ENCODE data around the gene PADI1. TPM values are rescaled to one million over a fixed set of nuclear protein-coding genes. Genes with fewer than 3 reads are reported as not detected.

The PADI1 gene
- total RNA-seq, 1 donor: under 0.01 TPM

GRCh38 chr1:17207966-17208418 is 3.1 kb downstream of the PADI1 start:
- Histone ChIP-seq H3K27ac (ENCODE audit: low read depth, low read length) (no peak overlapping the region), H3K4me1 (ENCODE audit: insufficient read depth, low read length) (peaks cover 22% of the 10 kb centered on the region), H3K27me3 (ENCODE audit: insufficient read depth, low read length) (no peaks in the 10 kb centered on the region), H3K4me3 (ENCODE audit: insufficient read depth, low read length) (no peak overlapping the region), H2AFZ (ENCODE audit: low read length) (no peak overlapping the region), H3K4me2 (ENCODE audit: insufficient read depth, low read length) (no peak overlapping the region), H3K9me3 (ENCODE audit: low read depth, low read length) (no peaks in the 10 kb centered on the region), H3K36me3 (ENCODE audit: insufficient read depth, low read length) (no peaks in the 10 kb centered on the region), H3K79me2 (ENCODE audit: insufficient read depth, low read length) (no peaks in the 10 kb centered on the region), H4K20me1 (ENCODE audit: insufficient read depth, low read length) (no peaks in the 10 kb centered on the region)
- no peak for TF ChIP-seq CTCF (IDR thresholded peaks at IDR 0.05; ENCODE audit: extremely low read depth, low read depth, low read length)
- peak; percentile 93 for DNase-seq (ENCODE audit: insufficient read length, low spot score, missing footprints)

GRCh38 chr1:17208546-17208945 is 3.6 kb downstream of the PADI1 start:
- peak; percentile 68 for DNase-seq (ENCODE audit: insufficient read length, low spot score, missing footprints)
- no peaks in the 10 kb centered on the region for H3K27me3 ChIP-seq (ENCODE audit: insufficient read depth, low read length)

GRCh38 chr1:17209430-17209829 is 4.5 kb downstream of the PADI1 start:
- Histone ChIP-seq H3K27me3 (ENCODE audit: insufficient read depth, low read length) (no peaks in the 10 kb centered on the region), H3K9me3 (ENCODE audit: low read depth, low read length) (no peaks in the 10 kb centered on the region), H3K36me3 (ENCODE audit: insufficient read depth, low read length) (no peaks in the 10 kb centered on the region), H2AFZ (ENCODE audit: low read length) (peak overlapping the region; percentile 36), H3K79me2 (ENCODE audit: insufficient read depth, low read length) (no peaks in the 10 kb centered on the region), H4K20me1 (ENCODE audit: insufficient read depth, low read length) (no peaks in the 10 kb centered on the region), H3K27ac (ENCODE audit: low read depth, low read length) (no peak overlapping the region), H3K4me3 (ENCODE audit: insufficient read depth, low read length) (no peak overlapping the region), H3K4me1 (ENCODE audit: insufficient read depth, low read length) (peaks cover 26% of the 10 kb centered on the region), H3K4me2 (ENCODE audit: insufficient read depth, low read length) (no peak overlapping the region)
- no peak for DNase-seq (ENCODE audit: insufficient read length, low spot score, missing footprints)
- TF ChIP-seq CTCF (IDR thresholded peaks at IDR 0.05; ENCODE audit: extremely low read depth, low read depth, low read length): no peak

More at GRCh38 chr1:17208546-17208945, 3.6 kb downstream of the PADI1 start:
- no peak overlapping the region for H3K4me3 ChIP-seq (ENCODE audit: insufficient read depth, low read length)
- H3K79me2 ChIP-seq (ENCODE audit: insufficient read depth, low read length): no peaks in the 10 kb centered on the region
- H3K36me3 ChIP-seq (ENCODE audit: insufficient read depth, low read length): no peaks in the 10 kb centered on the region
- no peaks in the 10 kb centered on the region for H4K20me1 ChIP-seq (ENCODE audit: insufficient read depth, low read length)
- H3K4me1 ChIP-seq (ENCODE audit: insufficient read depth, low read length): peaks cover 26% of the 10 kb centered on the region
- H3K9me3 ChIP-seq (ENCODE audit: low read depth, low read length): no peaks in the 10 kb centered on the region
- H2AFZ ChIP-seq (ENCODE audit: low read length): no peak overlapping the region
- no peak overlapping the region for H3K4me2 ChIP-seq (ENCODE audit: insufficient read depth, low read length)
- no peak for TF ChIP-seq CTCF (IDR thresholded peaks at IDR 0.05; ENCODE audit: extremely low read depth, low read depth, low read length)
- no peak overlapping the region for H3K27ac ChIP-seq (ENCODE audit: low read depth, low read length)

- Histone ChIP-seq H3K4me3 (ENCODE audit: insufficient read depth, low read length) (no peak overlapping the region), H3K4me1 (ENCODE audit: insufficient read depth, low read length) (peaks cover 26% of the 10 kb centered on the region), H3K9me3 (ENCODE audit: low read depth, low read length) (no peaks in the 10 kb centered on the region), H3K27ac (ENCODE audit: low read depth, low read length) (no peak overlapping the region), H4K20me1 (ENCODE audit: insufficient read depth, low read length) (no peaks in the 10 kb centered on the region), H3K27me3 (ENCODE audit: insufficient read depth, low read length) (no peaks in the 10 kb centered on the region), H3K79me2 (ENCODE audit: insufficient read depth, low read length) (no peaks in the 10 kb centered on the region), H3K4me2 (ENCODE audit: insufficient read depth, low read length) (no peak overlapping the region), H2AFZ (ENCODE audit: low read length) (no peak overlapping the region), H3K36me3 (ENCODE audit: insufficient read depth, low read length) (no peaks in the 10 kb centered on the region)
- TF ChIP-seq CTCF (IDR thresholded peaks at IDR 0.05; ENCODE audit: extremely low read depth, low read depth, low read length): no peak
- DNase-seq (ENCODE audit: insufficient read length, low spot score, missing footprints): no peak
These were observed 5.2 kb downstream of the PADI1 start for GRCh38 chr1:17210176-17210575.

Measured in osteoblast (primary cell).